Muscle layer of colon (tissue), 2 donors: ENCODE results near the gene DOCK7.

Experiments used
- H3K27ac ChIP-seq: one replicate; pipeline ENCODE4 v1.7.0; 2013; ENCODE audit warnings: low read depth, mild to moderate bottlenecking, low read length, moderate library complexity
- H3K27me3 ChIP-seq, 2 donors: one replicate each; pipeline ENCODE4 v1.7.0; 2013; ENCODE audit warnings: low read length in 2 of 2, mild to moderate bottlenecking in 2 of 2; ENCODE audit not compliant: insufficient read depth in 2 of 2, control insufficient read depth in 1 of 2
- H3K36me3 ChIP-seq: one replicate; pipeline ENCODE4 v1.7.0; 2013; ENCODE audit warnings: mild to moderate bottlenecking, low read length; ENCODE audit not compliant: insufficient read depth
- H3K4me1 ChIP-seq: one replicate; pipeline ENCODE4 v1.7.0; 2013; ENCODE audit warnings: mild to moderate bottlenecking, low read length; ENCODE audit not compliant: insufficient read depth
- H3K4me3 ChIP-seq, 2 donors: one replicate each; pipeline ENCODE4 v1.7.0; 2013; ENCODE audit warnings: low read length in 2 of 2, low read depth in 1 of 2, mild to moderate bottlenecking in 1 of 2, moderate library complexity in 1 of 2
- H3K9ac ChIP-seq: one replicate; pipeline ENCODE4 v1.7.0; 2013; ENCODE audit warnings: low read length
- H3K9me3 ChIP-seq: one replicate; pipeline ENCODE4 v1.7.0; 2013; ENCODE audit warnings: mild to moderate bottlenecking, low read length
- donor health status: abdominal sarcoma.
- donor health status: Adenocarcinoma of cecum.

Gene DOCK7

DNA sequence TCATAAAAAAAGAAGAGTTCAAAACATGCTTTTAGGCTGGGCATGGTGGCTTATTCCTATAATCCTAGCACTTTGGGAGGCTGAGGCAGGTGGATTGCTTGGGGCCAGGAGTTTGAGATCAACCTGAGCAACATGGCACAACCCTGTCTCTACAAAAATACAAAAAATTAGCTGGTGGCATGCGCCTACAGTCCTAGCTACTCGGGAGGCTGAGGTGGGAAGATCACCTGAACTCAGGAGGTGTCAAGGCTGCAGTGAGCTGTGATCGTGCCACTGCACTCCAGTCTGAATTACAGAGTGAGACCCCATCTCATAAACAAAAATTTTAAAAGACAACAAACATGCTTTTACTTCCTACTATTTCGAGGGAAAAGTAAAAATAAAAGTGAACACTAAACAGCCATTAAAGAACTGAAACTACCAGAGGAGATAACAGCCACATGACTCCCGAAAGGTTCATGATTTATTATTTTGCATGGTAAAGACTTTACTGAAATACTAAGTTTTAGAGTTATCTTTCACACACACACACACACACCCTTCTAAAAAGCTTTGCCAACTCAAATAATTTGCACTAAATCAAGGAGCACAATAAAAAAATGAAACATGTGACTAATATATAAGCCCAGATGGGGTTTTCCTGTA, 203.2 kb downstream of the DOCK7 start:
- Histone ChIP-seq H3K4me3 (no peak overlapping the region), H3K27me3 (no peaks in the 10 kb centered on the region), H3K36me3 (peaks cover 11% of the 10 kb centered on the region), H3K27ac (no peak overlapping the region), H3K4me1 (no peaks in the 10 kb centered on the region), H3K9me3 (no peaks in the 10 kb centered on the region), H3K9ac (no peak overlapping the region)

DNA sequence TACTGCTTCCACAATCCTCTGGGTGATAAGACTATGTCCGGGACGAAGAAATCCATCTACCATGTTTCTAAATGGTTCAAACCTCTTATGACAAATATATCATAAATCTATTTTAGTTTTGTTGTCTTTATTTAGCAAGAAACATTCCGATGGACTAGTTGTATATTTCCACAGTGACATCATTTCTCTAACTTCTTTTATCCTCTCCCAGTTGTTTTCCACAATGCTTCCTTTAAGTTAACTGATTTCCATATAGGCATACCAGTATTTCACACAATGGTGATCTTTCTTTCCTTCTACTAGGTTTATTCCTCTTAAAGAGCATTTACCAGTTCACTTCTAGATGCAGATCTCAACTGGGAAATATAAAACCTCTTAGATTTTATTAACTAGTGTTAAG, 206.5 kb downstream of the DOCK7 start:
- Histone ChIP-seq H3K4me3 (no peak overlapping the region), H3K27ac (no peak overlapping the region), H3K9ac (no peak overlapping the region), H3K27me3 (no peaks in the 10 kb centered on the region), H3K36me3 (peaks cover 4% of the 10 kb centered on the region), H3K9me3 (no peaks in the 10 kb centered on the region), H3K4me1 (no peaks in the 10 kb centered on the region)

DNA sequence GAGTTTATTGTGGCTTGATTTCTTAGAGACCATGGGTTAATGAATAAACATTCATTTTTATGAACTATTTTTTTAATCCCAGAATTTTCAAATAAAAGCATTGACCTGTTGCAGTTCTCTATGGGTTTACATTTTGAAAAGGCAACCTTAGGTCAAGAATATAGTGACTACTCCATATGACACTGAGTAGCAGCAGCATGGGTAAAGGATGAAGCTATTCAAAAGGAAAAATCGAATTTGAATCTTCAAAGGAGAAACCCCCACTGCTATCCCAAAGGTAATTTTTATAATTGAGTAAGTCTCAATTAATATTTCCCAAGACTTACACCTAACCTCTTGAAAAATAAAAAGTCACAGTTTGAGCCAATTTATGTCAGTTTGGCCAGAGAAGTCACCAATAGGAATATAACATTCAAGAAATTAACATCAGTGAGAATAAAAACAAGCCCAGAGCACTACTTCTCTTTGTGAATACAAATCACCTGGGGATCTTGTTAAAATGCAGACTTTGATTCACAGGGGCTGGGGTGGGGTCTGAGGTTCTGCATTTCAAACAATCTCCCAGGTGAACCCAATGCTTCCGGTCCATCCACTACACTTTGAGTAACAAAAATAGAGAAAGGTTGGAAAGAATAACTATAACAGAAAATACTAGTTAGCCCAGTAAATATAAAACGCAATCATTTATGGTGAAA, 211.5 kb downstream of the DOCK7 start:
- peaks cover 31% of the 10 kb centered on the region for H3K36me3 ChIP-seq
- no peak overlapping the region for H3K4me3 ChIP-seq
- H3K9me3 ChIP-seq = no peaks in the 10 kb centered on the region
- H3K27me3 ChIP-seq = no peaks in the 10 kb centered on the region
- H3K9ac ChIP-seq = no peak overlapping the region
- no peak overlapping the region for H3K27ac ChIP-seq
- no peaks in the 10 kb centered on the region for H3K4me1 ChIP-seq

DNA sequence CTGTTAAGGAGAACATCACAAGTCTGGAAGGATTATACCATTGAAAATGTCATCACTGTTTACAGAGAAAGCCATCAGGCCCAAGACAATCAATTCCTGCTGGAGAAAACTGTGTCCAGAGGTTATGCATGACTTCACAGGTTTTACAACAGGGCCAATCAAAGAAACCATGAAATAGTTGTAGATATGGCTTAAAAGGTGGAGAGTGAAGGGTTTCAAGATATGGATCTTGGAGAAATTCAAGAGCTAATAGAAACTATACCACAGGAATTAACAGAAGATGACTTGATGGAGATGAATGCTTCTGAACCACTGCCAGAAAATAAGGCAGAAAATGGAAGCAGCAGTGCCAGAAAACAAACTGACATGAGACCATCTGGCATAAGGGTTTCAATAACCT, 221.1 kb downstream of the DOCK7 start:
- Histone ChIP-seq H3K4me3 (no peak overlapping the region), H3K36me3 (peaks cover 20% of the 10 kb centered on the region), H3K27ac (no peak overlapping the region), H3K4me1 (no peaks in the 10 kb centered on the region), H3K9me3 (no peaks in the 10 kb centered on the region), H3K27me3 (no peaks in the 10 kb centered on the region), H3K9ac (no peak overlapping the region)

DNA sequence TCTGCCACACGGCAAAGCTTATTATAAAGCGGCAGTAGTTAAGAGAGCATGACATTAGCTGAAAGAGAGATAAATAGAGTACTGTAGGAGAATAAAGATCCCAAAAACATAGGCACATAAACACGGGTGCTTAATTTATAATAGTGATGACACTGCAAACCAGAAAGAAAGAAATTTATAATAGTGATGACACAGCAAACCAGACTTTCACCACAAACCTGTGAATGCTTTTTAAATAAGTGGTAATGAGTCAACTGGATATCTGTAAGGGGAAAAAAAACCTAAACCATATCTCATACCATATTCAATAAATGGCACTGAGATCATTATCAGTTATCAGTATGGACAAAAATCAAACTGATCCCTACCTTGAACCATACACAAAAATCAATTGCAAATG, 225.8 kb downstream of the DOCK7 start:
- Histone ChIP-seq H3K27ac (no peak overlapping the region), H3K9ac (no peak overlapping the region)

DNA sequence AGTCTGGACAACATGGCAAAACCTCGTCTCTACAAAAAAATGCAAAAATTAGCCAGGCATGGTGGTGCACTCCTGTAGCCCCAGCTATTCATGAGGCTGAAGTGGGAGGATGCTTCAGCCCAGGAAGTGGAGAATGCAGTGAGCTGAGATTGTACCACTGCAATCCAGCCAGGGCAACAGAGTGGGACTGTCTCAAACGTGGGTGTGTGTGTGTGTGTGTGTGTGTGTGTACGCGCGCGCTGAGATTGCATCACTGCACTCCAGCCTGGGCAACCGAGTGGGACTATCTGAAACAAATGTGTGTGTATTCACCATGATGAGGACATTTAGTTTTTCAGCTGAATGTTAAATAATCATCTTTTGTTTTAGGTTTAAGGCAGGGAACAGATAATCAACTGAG, 230.2 kb downstream of the DOCK7 start:
- Histone ChIP-seq H3K27ac (no peak overlapping the region), H3K27me3 (no peaks in the 10 kb centered on the region), H3K36me3 (peaks cover 7% of the 10 kb centered on the region), H3K9ac (no peak overlapping the region), H3K4me3 (no peak overlapping the region), H3K4me1 (no peaks in the 10 kb centered on the region), H3K9me3 (no peaks in the 10 kb centered on the region)

More for the DNA sequence above, 225.8 kb downstream of the DOCK7 start:
- Histone ChIP-seq H3K36me3 (peaks cover 15% of the 10 kb centered on the region), H3K4me1 (no peaks in the 10 kb centered on the region), H3K9me3 (no peaks in the 10 kb centered on the region), H3K27me3 (no peaks in the 10 kb centered on the region), H3K4me3 (no peak overlapping the region)

DNA sequence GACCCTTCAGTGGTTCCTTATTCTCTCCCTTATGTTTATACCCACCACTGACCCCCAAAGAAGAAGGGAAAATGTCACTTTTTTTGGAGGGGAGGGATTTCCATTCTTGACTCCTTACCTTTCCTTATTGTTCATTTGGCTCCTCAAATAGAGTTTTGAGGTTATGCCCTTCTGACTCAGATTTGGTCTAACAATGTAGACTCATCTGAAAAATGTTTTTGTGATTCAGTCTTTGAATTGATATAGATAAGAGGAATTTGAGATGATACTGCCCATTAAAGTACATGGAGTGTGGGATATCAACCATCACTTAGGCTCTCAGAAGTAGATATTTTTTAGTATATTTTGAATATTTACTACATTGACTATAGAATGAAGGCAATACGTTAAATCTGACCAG, 235.2 kb downstream of the DOCK7 start:
- Histone ChIP-seq H3K4me3 (no peak overlapping the region), H3K27ac (no peak overlapping the region), H3K4me1 (no peaks in the 10 kb centered on the region), H3K9ac (no peak overlapping the region), H3K9me3 (no peaks in the 10 kb centered on the region), H3K36me3 (peaks cover 22% of the 10 kb centered on the region), H3K27me3 (no peaks in the 10 kb centered on the region)

DNA sequence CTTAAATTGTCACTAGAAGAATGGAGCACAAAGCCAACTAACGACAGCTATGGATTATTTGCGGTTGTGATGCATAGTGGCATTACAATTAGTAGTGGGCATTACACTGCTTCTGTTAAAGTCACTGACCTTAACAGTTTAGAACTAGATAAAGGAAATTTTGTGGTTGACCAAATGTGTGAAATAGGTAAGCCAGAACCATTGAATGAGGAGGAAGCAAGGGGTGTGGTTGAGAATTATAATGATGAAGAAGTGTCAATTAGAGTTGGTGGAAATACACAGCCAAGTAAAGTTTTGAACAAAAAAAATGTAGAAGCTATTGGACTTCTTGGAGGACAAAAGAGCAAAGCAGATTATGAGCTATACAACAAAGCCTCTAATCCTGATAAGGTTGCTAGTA, 237.9 kb downstream of the DOCK7 start:
- Histone ChIP-seq H3K27ac (no peak overlapping the region), H3K4me3 (no peak overlapping the region), H3K9ac (no peak overlapping the region), H3K27me3 (no peaks in the 10 kb centered on the region), H3K4me1 (no peaks in the 10 kb centered on the region), H3K9me3 (no peaks in the 10 kb centered on the region), H3K36me3 (peaks cover 41% of the 10 kb centered on the region)

DNA sequence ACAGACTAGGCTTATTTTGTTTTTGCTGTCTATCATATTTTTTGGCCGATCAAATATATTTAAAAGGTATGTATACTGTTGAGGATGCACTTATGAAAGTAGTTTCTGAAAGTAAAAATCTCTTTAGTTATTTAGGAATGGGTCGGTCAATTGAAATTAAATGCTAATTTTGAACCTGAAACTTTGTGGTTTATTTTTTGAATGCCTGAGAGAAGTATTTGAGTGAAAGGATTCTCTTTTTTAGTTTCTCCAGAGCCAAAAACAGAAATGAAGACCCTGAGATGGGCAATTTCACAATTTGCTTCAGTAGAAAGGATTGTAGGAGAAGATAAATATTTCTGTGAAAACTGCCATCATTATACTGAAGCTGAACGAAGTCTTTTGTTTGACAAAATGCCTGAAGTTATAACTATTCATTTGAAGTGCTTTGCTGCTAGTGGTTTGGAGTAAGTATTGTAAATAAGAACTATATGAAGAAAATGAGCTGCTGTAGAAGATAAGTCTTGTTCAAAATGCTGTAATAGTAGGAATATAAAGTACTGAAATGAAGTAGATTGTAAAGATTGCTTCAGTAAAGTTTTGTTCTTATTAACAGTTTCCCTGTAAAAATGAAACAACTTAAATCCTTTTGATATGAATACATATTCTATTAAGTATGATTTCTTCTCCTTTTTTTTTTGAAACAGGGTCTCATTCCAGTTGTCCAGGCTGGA, 239.8 kb downstream of the DOCK7 start:
- H3K4me1 ChIP-seq = no peaks in the 10 kb centered on the region
- no peak overlapping the region for H3K9ac ChIP-seq
- peaks cover 54% of the 10 kb centered on the region for H3K36me3 ChIP-seq
- no peak overlapping the region for H3K4me3 ChIP-seq
- H3K27ac ChIP-seq = no peak overlapping the region
- no peaks in the 10 kb centered on the region for H3K27me3 ChIP-seq
- H3K9me3 ChIP-seq = no peaks in the 10 kb centered on the region

DNA sequence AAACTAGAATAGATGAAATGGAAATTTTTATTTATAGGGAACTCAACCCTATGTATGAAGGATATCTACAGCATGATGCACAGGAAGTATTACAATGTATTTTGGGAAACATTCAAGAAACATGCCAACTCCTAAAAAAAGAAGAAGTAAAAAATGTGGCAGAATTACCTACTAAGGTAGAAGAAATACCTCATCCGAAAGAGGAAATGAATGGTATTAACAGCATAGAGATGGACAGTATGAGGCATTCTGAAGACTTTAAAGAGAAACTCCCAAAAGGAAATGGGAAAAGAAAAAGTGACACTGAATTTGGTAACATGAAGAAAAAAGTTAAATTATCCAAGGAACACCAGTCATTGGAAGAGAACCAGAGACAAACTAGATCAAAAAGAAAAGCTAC, 243.5 kb downstream of the DOCK7 start:
- H3K9me3 ChIP-seq = no peaks in the 10 kb centered on the region
- no peak overlapping the region for H3K27ac ChIP-seq
- no peak overlapping the region for H3K4me3 ChIP-seq
- H3K27me3 ChIP-seq = no peaks in the 10 kb centered on the region
- no peak overlapping the region for H3K9ac ChIP-seq
- peaks cover 61% of the 10 kb centered on the region for H3K36me3 ChIP-seq
- H3K4me1 ChIP-seq = peaks cover 8% of the 10 kb centered on the region

DNA sequence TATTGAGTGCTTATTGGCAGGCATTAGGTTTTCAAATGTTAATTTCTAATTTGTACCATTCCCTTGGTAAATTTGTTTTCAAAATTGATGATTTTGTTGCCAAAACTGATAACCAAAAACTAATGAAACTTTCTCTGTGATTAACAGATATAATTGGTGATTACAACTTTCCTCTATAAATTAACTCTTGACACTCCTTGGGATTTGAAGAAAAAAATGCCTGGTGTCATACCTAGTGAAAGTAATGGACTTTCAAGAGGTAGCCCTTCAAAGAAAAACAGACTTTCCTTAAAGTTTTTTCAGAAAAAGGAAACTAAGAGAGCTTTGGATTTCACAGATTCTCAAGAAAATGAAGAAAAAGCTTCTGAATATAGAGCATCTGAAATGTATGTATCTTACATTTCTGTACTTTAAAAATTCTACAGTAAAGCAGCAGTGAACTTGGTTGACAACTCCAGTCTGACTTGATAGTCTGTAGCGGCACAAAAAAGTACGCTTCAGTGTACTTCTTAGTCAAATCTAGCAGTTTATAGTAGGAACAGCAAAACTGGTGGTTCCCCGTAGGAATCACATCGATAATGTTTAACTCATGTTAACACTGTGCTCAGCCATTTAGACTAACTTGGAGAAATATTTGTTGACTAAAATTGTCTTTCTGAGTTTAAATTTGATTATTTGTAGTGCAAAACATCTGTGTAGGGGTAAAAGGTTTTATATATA, 248.4 kb downstream of the DOCK7 start:
- H3K4me3 ChIP-seq = no peak overlapping the region
- no peak overlapping the region for H3K9ac ChIP-seq

More for the DNA sequence above, 248.4 kb downstream of the DOCK7 start:
- Histone ChIP-seq H3K9me3 (no peaks in the 10 kb centered on the region), H3K36me3 (peaks cover 30% of the 10 kb centered on the region), H3K27ac (no peak overlapping the region), H3K4me1 (peaks cover 29% of the 10 kb centered on the region), H3K27me3 (no peaks in the 10 kb centered on the region)
